GM12873 (cell line): ENCODE measurements around the gene GNAI1.

Experiments used
- CTCF ChIP-seq: IDR thresholded peaks from 2 replicates; pipeline ENCODE4 v1.5.1; 2012; ENCODE audit warnings: low read depth, mild to moderate bottlenecking, moderate library complexity, low read length, control low read depth; ENCODE audit not compliant: insufficient read depth; ENCODE audit errors: missing control alignments

The GNAI1 gene

GRCh38 chr7:80134536-80135308, at the start of gene GNAI1:
Gene GNAI1 (plus strand): TSS chr7:80134831. CDS start chr7:80135161, 330 bp downstream.
- no peak for TF ChIP-seq CTCF

- TF ChIP-seq CTCF, result no peak
Observed at GRCh38 chr7:80087051-80087770, 47.4 kb upstream of the GNAI1 start.

GRCh38 chr7:80087771-80088170, 46.9 kb upstream of the GNAI1 start:
- TF ChIP-seq CTCF, result no peak

- TF ChIP-seq CTCF, result no peak
Observed at GRCh38 chr7:80088705-80089104, 45.9 kb upstream of the GNAI1 start.

- no peak for TF ChIP-seq CTCF
Observed at GRCh38 chr7:80089366-80089765, 45.3 kb upstream of the GNAI1 start.

- TF ChIP-seq CTCF, result no peak
Observed at GRCh38 chr7:80093349-80093748, 41.3 kb upstream of the GNAI1 start.

- TF ChIP-seq CTCF, result no peak
Observed at GRCh38 chr7:80095545-80095944, 39.1 kb upstream of the GNAI1 start.
